Neural cell (in vitro differentiated cells): ENCODE measurements around the gene CEACAM8.

Experiments
- EP300 ChIP-seq: fragments of 450-650 bp; conservative IDR thresholded peaks from 2 replicates; pipeline ENCODE4 v1.6.1; 2014; ENCODE audit warnings: antibody characterized with exemption, mild to moderate bottlenecking, moderate library complexity; ENCODE audit not compliant: poor library complexity, severe bottlenecking
- EZH2 ChIP-seq: fragments of 200-600, 300-800 bp; shearing (Covaris generic), sonication (generic); IDR thresholded peaks from 2 replicates; pipeline ENCODE4 v1.6.1; 2014; ENCODE audit warnings: antibody characterized with exemption, low read length, borderline replicate concordance, mild to moderate bottlenecking; ENCODE audit not compliant: insufficient read depth, poor library complexity, severe bottlenecking
- MXI1 ChIP-seq: fragments of 450-650 bp; conservative IDR thresholded peaks from 2 replicates; pipeline ENCODE4 v1.6.1; 2014; ENCODE audit warnings: antibody characterized with exemption, mild to moderate bottlenecking; ENCODE audit not compliant: poor library complexity, severe bottlenecking
- POLR2AphosphoS5 ChIP-seq: IDR thresholded peaks from 2 replicates; pipeline ENCODE4 v1.6.1; 2012
- RAD21 ChIP-seq: fragments of 450-650 bp; conservative IDR thresholded peaks from 2 replicates; pipeline ENCODE4 v1.6.1; 2014; ENCODE audit warnings: antibody characterized with exemption, mild to moderate bottlenecking, moderate library complexity
- SMC3 ChIP-seq: fragments of 450-650 bp; conservative IDR thresholded peaks from 2 replicates; pipeline ENCODE4 v1.6.1; 2014; ENCODE audit warnings: antibody characterized with exemption, mild to moderate bottlenecking, moderate library complexity; ENCODE audit not compliant: poor library complexity
- TAF1 ChIP-seq: IDR thresholded peaks from 2 replicates; pipeline ENCODE4 v1.6.1; 2012; ENCODE audit warnings: low read depth
- TF ChIP-seq, protein P1 (sequence below): fragments of 450-650 bp; IDR thresholded peaks from 2 replicates; pipeline ENCODE4 v1.5.1; 2014; ENCODE audit warnings: antibody characterized with exemption, mild to moderate bottlenecking, moderate library complexity; ENCODE audit not compliant: poor library complexity, severe bottlenecking
- TF ChIP-seq, protein P2 (sequence below): IDR thresholded peaks from 2 replicates; pipeline ENCODE4 v1.6.1; 2012; ENCODE audit warnings: borderline replicate concordance

DNA sequence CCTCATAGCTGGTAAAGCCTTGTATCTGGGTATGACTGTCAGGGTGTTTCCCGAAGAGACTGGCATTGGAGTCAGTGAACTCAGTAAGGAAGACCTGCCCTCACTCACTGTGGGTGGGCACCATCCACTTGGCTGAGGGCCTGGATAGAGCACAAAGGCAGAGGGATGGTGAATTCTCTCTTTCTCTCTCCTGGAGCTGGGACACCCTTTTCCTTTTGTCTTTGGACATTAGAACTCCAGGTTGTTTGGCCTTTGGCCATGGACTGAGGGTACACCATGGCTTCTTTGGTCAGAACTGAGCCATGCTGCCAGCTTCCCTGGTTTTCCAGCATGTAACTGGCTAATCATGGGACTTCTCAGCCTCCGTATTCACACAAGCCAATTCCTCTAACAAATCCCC is 61.8 kb downstream of the CEACAM8 start:
- TF ChIP-seq EP300 (no peak), RAD21 (no peak), TAF1 (no peak), POLR2AphosphoS5 (no peak), EZH2 (no peak), SMC3 (no peak), MXI1 (no peak)
- TF ChIP-seq, protein P1, sequence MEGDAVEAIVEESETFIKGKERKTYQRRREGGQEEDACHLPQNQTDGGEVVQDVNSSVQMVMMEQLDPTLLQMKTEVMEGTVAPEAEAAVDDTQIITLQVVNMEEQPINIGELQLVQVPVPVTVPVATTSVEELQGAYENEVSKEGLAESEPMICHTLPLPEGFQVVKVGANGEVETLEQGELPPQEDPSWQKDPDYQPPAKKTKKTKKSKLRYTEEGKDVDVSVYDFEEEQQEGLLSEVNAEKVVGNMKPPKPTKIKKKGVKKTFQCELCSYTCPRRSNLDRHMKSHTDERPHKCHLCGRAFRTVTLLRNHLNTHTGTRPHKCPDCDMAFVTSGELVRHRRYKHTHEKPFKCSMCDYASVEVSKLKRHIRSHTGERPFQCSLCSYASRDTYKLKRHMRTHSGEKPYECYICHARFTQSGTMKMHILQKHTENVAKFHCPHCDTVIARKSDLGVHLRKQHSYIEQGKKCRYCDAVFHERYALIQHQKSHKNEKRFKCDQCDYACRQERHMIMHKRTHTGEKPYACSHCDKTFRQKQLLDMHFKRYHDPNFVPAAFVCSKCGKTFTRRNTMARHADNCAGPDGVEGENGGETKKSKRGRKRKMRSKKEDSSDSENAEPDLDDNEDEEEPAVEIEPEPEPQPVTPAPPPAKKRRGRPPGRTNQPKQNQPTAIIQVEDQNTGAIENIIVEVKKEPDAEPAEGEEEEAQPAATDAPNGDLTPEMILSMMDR: no peak
- TF ChIP-seq, protein P2, sequence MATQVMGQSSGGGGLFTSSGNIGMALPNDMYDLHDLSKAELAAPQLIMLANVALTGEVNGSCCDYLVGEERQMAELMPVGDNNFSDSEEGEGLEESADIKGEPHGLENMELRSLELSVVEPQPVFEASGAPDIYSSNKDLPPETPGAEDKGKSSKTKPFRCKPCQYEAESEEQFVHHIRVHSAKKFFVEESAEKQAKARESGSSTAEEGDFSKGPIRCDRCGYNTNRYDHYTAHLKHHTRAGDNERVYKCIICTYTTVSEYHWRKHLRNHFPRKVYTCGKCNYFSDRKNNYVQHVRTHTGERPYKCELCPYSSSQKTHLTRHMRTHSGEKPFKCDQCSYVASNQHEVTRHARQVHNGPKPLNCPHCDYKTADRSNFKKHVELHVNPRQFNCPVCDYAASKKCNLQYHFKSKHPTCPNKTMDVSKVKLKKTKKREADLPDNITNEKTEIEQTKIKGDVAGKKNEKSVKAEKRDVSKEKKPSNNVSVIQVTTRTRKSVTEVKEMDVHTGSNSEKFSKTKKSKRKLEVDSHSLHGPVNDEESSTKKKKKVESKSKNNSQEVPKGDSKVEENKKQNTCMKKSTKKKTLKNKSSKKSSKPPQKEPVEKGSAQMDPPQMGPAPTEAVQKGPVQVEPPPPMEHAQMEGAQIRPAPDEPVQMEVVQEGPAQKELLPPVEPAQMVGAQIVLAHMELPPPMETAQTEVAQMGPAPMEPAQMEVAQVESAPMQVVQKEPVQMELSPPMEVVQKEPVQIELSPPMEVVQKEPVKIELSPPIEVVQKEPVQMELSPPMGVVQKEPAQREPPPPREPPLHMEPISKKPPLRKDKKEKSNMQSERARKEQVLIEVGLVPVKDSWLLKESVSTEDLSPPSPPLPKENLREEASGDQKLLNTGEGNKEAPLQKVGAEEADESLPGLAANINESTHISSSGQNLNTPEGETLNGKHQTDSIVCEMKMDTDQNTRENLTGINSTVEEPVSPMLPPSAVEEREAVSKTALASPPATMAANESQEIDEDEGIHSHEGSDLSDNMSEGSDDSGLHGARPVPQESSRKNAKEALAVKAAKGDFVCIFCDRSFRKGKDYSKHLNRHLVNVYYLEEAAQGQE: no peak
